Erythroblast (primary cell): ENCODE measurements around the gene CACTIN.

Source experiments
- GATA1 ChIP-seq: IDR thresholded peaks from 2 replicates; pipeline ENCODE4 v1.6.1; 2011; ENCODE audit warnings: low read depth, mild to moderate bottlenecking, control low read depth, low read length, moderate library complexity
- POLR2A ChIP-seq: IDR thresholded peaks from 2 replicates; pipeline ENCODE4 v1.6.1; 2011; ENCODE audit warnings: mild to moderate bottlenecking, low read length

DNA sequence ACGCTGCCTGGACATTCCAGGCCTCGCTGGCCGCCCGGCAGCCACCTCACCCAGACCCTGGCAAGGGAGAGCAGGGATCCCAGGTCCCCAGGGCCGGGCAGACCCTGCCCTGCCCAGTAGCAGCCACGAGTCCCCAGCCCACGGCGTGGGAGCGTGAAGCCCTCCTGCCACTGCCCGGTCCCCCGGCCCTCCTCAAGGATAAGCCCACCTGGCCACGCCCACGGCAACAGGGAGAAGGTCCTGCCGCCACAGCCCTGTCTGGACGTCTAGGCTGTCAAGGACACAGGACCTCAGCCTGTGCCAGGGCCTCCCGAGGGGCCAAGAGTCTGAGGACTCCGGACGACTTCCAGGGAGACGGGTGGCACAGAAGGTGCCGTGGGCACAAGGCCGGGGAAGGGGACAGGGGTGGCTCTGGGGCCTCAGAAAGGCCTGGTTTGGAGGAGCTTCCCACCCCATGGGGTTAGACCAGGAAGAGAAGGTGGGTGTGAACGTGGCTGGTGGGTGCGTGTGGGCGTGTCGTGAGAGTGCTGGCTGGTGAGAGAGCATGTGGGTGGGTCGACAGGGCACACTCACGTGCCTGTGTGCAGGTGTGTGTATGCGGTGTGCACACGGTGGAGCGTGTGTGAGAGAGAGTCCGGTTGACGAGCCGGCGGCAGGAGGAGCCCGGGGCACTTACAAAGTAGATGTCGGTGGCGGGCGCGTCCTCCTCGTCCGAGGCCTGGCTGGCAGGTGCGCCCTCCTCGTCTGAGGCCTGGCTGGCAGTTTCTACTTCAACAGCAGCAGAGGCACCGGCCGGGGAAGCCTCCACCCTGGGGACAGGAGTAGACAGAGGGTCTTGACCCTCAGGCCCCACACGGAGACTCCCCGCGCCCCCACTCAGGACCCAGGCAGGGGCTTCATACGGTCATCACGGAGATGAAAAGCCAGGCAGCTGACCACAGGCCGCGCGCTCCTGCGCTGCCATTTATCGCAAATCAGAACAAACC lies 11.9 kb upstream of the CACTIN start:
- TF ChIP-seq POLR2A (no peak), GATA1 (no peak)
